T47D (cell line): ENCODE data around the gene PTPN7.
A peak's percentile ranks its signal among the peaks of the same experiment; 100 is the strongest.

Source experiments
- DNase-seq, 2 experiments: peaks; one replicate each; pipeline versions ENCODE4 v3.0.0 to v3.0.0-alpha.2; 2011 to 2012; ENCODE audit warnings: low read depth in 1 of 2, low spot score in 1 of 2
- JUND ChIP-seq: IDR thresholded peaks from 2 replicates; pipeline ENCODE4 v1.6.1; 2012; ENCODE audit warnings: low read depth
- in situ Hi-C: cut with HindIII; loops from 2 replicates; pipeline ENCODE4 v1.10.0; 2016; ENCODE audit warnings: low sequenced_read_pairs, low pct_unique_long_range_greater_than_20kb

The PTPN7 gene

DNA sequence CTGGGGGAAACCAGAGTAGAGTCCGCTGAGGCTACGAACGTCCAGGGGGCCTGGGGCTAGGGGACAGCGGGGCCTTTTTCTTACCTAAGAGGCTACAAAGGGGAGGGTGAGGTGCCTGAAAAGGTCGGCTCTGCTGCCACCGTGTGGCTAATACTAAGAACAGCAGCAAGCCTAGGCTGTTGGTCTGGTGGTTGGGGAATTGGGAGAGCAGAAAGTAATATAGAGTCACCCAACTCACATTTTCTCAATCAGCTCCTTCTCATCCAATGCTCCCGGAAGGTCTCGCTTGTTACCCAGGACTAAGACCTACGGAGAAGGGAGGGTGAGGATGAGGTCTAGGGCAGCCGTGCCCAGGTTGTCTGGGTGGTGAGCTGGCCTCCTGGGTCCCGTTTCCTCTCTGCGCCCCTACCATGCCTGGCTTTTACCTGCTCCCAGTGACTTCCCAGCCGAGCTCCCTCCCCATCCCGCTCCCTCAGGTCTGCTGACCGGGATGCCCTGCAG is 25.1 kb downstream of the PTPN7 start:
- no peak for TF ChIP-seq JUND
- peak; percentile 87 to 89 for DNase-seq
- in situ Hi-C loops = no loop called here

DNA sequence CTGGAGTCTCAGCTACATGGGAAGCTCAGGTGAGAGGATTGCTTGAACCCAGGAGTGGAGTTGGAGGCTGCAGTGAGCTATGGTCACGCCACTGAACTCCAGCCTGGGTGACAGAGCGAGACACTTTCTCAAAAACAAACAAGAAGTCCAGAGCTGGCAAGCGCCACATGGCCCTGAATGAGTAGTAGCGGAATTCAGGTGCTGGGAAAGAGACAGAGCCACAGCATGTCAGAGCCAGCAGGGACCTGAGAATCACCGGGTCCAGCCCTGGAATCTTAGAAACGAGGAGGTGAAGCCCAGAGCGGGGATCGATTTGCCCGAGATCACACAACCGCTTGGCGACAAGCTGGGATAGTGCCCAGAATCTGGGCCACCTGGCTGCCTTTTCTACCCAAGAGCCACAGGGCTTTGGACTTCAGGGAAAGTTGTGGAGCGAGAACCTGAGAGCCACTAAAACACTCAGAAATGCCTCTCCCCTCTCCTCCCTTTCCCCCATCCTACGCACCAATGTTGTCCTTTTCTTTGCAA is 25.7 kb downstream of the PTPN7 start:
- no peak for DNase-seq
- in situ Hi-C loops = no loop called here
- no peak for TF ChIP-seq JUND

DNA sequence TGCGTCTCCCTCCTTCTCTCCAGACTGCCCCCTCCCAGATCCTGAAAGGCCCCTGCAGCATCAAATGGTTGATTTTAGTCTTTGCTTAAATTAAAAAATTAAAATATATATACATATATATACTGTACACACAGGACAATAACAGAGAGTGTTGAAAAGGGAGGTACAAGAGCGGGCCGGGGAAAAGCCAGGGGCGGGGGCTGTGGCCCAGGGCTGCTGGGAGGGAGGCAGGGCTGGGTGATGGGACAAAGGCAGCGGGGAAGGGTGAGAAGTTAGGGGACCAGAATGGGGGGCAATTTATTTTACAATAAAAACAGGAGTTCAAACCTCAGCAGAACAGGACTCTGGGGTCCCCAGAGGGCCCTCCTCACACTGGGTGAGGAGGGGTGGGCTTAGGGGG is 26.4 kb downstream of the PTPN7 start:
- no peak for DNase-seq
- in situ Hi-C loops = no loop called here
- no peak for TF ChIP-seq JUND

DNA sequence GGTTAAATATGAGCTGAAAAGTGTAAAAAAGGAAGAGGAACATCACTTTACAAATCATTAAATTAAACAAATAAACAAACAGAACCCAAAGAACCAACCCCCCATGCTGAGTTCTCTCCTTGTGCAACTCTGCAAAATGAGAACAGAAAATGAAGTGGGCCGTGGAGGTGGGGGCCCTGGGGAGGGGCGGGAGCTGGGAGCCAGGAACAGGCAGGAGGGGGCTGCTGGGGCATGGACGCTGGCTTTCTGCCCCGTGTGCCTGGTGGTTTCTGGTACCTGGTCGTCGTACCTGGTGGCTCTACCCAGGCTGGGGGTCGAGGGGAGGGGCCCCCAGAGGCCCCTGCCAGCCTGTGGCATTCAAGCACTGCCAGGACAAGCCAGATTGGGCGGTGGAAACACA is 26.9 kb downstream of the PTPN7 start:
- in situ Hi-C loops = no loop called here
- DNase-seq = no peak
- TF ChIP-seq JUND = no peak

DNA sequence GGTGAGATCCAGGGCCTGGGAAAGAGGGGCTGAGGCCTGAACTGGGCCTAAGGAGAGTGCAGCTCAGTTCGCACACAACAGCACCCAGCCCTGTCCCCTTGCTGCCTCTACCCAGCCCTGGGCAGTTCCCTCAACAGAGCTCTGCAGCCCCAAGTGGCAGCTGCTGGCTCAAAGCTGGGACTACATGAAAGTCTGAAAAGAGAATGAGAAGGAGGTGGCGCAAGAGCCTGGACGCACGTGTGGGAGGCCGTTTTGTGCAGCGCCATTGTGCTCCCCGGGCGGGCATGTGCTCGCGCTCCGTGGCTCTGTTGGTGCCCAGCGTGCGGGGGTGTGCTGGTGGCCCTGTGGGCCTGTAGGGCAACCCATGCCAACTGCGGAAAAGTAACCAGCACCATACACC is 27.4 kb downstream of the PTPN7 start:
- peak in 1 of 2 experiments; percentile 78 for DNase-seq
- no peak for TF ChIP-seq JUND
- in situ Hi-C loops = no loop called here

DNA sequence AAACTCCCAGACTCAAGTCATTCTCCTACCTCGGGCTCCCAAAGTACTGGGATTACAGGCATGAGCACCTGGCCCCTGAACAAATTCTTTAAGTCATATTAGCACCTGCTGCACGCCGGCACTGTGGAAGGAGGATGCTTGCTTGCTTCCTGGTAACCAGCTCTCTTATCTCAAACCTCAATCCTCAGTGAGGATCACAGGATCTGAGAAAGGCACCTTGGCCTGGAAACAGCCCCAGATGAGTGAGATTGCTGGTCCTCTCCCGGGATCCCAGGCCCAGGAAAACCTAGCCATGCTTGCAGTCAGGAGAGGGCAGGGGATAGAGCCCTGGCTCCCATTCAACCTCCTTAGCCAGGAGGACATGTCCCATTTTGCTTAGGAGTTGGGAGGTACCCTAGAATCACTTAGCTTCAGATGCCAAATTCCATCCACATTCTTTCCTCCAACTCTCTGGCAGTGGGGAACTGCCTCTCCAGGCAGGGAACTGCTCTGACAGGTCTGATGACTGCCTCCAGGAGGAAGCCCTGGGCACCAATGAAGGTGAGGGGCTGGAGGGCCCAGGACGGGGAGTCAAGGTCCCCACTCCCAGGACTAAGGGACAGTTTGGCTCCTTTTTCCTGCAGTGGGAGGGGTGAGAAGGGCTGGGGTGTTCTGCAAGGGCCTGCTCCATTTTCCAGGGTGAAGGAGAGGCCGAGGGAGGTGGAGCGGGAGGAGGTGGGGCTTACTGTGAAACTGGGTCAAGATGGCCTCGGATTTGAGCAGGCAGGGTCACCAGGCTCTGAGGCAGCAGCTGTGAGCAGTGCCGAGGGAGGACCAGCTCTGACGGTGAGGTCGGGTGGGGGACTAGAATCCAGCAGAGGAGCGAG is 28.2 kb downstream of the PTPN7 start:
- in situ Hi-C loops = no loop called here

DNA sequence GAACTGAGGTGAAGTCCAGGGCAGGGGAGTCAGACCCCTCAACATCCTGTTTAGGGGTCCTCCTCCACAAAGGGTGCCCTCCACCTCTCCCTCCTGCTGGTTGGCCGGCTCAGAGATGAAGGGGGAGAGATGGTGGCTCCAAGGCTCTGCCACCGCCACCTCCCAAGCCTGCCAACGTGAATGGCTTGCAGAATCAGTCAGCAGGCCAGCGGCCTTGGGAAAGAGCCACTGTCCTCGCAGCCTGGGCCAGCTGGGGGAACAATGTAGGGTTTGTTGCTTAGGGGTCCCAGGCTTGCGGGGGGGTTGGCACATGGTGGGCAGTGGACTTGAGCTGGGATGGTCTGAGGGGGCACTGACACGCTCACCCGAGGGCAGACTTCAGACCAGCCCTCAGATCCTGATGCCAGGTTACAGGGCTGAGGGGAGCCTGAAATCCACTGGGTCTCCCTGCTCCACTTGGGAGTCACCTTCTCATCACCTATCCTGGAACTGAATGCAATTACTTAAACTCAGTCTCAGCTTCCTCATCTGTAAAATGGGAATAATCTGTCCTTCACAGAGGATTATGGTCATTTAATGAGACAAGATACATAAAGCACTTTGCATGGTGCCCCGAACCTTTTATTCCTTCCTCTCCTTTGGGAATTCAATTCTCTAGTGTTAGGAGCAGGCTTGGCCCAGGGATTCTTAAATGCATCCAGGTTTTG is 29.4 kb downstream of the PTPN7 start:
- in situ Hi-C loops = no loop called here

More for the DNA sequence above, 28.2 kb downstream of the PTPN7 start:
- DNase-seq = peak; percentile 78 to 97
- TF ChIP-seq JUND = no peak

DNA sequence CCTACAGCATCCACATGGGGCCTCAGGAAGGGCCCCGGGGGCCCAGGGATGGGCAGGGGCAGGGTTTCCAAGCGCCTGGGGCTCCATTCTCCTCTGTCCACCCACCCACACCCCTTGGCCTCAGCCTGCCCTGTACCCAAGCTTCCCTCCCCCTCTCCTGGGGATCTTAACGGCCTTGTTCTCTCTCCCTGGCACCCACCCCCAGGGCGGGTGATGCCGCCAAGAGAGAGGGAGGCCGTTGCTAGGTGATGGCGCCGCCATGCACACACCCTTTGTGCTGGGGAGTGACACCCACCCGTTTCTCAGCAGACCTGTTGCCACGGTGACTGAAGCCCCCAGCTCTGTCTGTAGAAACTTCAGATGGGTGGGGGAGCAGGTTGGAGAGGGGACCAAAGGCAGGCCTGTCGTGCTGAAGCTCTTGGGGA is 30.1 kb downstream of the PTPN7 start:
- TF ChIP-seq JUND = no peak
- in situ Hi-C loops = no loop called here
- DNase-seq = no peak

More for the DNA sequence above, 29.4 kb downstream of the PTPN7 start:
- no peak for DNase-seq
- no peak for TF ChIP-seq JUND

DNA sequence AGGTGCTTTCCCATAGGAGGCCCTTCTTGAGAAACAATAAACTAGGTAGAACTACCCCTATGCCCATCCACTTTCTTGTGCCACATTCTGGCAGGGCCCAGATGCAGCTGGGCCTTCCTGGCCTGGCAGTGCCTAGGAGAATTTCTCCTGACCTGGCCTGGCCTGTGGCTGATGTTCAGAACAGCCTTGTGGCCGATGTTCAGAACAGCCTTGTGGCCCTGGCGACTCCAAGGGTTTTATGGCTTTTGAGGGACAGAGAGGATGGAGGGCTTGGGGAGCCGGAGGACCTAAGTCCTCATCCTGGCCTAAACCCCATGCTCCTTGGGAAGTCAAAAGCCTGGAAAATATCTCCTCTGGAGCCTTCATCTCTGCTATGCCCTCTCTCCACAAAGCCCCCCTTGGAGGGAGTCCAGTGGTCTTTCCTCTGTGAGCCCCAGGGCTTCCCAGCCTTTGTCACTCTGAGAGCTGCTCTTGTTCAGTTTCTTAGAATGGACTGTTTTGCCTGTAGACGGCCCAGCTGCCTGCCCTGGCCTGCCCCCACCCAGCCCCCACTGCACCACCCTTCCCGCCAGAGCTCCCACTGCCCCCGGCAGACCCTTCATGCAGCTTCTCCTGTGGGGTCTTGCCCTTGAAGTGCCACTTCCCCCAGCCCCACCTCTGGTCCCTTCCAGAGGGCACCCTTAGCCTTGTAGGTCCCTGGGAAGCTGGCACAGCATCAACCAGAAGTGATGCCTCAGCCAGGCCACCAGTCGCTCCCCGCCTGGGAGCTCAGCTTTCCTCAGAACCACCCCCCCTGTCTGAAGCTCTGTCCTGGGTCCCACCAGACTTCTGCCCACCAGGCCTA is 30.7 kb downstream of the PTPN7 start:
- in situ Hi-C loops = no loop called here
- no peak for DNase-seq
- TF ChIP-seq JUND = no peak

DNA sequence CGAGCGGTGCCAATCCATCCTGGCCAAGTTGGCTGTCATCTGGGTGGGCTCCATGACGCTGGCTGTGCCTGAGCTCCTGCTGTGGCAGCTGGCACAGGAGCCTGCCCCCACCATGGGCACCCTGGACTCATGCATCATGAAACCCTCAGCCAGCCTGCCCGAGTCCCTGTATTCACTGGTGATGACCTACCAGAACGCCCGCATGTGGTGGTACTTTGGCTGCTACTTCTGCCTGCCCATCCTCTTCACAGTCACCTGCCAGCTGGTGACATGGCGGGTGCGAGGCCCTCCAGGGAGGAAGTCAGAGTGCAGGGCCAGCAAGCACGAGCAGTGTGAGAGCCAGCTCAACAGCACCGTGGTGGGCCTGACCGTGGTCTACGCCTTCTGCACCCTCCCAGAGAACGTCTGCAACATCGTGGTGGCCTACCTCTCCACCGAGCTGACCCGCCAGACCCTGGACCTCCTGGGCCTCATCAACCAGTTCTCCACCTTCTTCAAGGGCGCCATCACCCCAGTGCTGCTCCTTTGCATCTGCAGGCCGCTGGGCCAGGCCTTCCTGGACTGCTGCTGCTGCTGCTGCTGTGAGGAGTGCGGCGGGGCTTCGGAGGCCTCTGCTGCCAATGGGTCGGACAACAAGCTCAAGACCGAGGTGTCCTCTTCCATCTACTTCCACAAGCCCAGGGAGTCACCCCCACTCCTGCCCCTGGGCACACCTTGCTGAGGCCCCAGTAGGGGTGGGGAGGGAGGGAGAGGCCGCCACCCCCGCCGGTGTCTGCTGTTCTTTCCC is 32.4 kb downstream of the PTPN7 start:
- in situ Hi-C loops = no loop called here
- TF ChIP-seq JUND = no peak
- no peak for DNase-seq

DNA sequence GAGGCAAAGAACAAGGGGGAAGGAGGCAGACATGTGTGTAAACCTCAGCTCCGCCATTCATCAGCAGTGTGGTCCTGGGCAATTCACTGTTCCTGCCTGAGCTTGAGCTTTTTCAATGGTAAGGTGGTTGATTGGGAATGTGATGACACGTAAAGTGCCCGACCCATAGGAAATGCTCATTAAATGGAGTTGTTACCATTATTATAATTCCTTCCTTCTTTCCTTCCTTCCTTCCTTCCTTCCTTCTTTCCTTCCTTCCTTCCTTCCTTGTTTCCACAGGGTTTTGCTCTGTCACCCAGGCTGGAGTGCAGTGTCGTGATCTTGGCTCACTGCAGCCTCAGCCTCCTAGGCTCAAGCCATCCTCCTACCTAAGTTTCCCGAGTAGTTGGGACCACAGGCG is 33.3 kb downstream of the PTPN7 start:
- TF ChIP-seq JUND = no peak
- in situ Hi-C loops = no loop called here
- no peak for DNase-seq

DNA sequence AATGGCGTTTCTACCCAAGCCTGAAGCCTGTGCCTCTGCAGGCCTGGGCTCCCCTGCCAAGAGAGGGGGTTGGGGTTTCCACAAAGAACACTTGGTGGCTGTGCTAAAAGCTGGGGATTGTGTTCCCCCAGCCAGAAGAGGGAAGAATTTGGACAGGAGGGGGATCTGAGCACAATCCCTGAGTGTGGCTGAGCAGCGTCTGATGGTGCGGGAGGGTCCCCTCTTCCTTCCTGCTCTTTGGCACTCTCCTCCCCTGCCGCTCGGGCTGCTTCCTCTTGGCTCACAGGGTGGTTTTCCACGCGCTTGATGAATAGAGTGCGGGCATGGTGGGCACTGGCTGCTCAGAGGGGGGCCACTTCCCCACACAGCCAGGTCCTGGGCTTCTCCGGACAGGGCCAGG is 34.0 kb downstream of the PTPN7 start:
- DNase-seq = no peak
- no peak for TF ChIP-seq JUND
- in situ Hi-C loops = no loop called here
